HL-60 (cell line): Measurements from ENCODE around the gene AEN.
A peak's percentile ranks its signal among the peaks of the same experiment; 100 is the strongest.

Experiments used
- DNase-seq, 2 experiments: peaks; one replicate each; pipeline ENCODE4 v3.0.0-alpha.2; 2010 to 2020; ENCODE audit warnings: low read depth in 1 of 2, low spot score in 1 of 2
- H3K27ac ChIP-seq: fragments of 250-450 bp; sonication (Bioruptor Pico); replicated peaks from 2 replicates; pipeline ENCODE4 v1.5.1; 2020; ENCODE audit warnings: mild to moderate bottlenecking, moderate library complexity
- H3K27me3 ChIP-seq: fragments of 250-450 bp; sonication (Bioruptor Pico); 2 replicates; pipeline ENCODE4 v1.5.1; 2021; ENCODE audit warnings: mild to moderate bottlenecking, moderate library complexity; ENCODE audit not compliant: insufficient read depth, poor library complexity, severe bottlenecking
- H3K4me3 ChIP-seq: replicated peaks from 2 replicates; pipeline ENCODE4 v1.5.1; 2011; ENCODE audit warnings: mild to moderate bottlenecking, control low read depth, low read length; ENCODE audit not compliant: insufficient read depth
- GABPA ChIP-seq: IDR thresholded peaks from 2 replicates; pipeline ENCODE4 v1.6.1; 2012; ENCODE audit warnings: low read depth
- POLR2AphosphoS5 ChIP-seq: IDR thresholded peaks from 2 replicates; pipeline ENCODE4 v1.6.1; 2012; ENCODE audit warnings: low read depth
- SPI1 ChIP-seq: IDR thresholded peaks from 2 replicates; pipeline ENCODE4 v1.6.1; 2012; ENCODE audit warnings: low read depth, mild to moderate bottlenecking, borderline replicate concordance
- TF ChIP-seq, protein P1 (sequence below): IDR thresholded peaks from 2 replicates; pipeline ENCODE4 v1.6.1; 2012; ENCODE audit warnings: low read depth; ENCODE audit not compliant: insufficient replicate concordance
- TF ChIP-seq, protein P2 (sequence below): IDR thresholded peaks from one replicate; pipeline ENCODE4 v1.5.1; 2011; ENCODE audit warnings: low read length, control low read depth, inconsistent platforms; ENCODE audit not compliant: insufficient read depth

Gene AEN

DNA sequence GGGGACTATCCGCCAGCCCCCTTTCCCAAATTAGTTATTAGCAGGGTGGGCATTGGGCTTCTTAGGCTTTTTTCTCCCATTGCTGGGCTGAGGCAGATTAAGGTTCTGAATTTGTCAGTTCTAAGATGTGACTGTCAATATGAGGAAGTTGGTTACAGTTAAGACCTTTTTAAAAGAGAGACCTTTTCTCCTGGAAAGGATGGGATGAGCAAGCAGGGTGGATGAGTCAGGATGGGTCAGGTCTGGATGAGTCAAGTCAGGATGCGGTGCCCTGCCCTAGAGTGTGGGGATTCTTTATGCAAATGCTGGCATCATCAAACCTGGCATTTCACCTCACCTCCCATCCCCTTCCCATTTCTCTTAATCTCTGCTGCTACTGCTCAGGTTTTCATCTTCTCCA lies 1.9 kb downstream of the AEN start:
- Histone ChIP-seq H3K27ac (no peak overlapping the region), H3K4me3 (peak overlapping the region; percentile 95), H3K27me3 (no peaks in the 10 kb centered on the region)
- TF ChIP-seq GABPA, result no peak
- TF ChIP-seq, protein P1, sequence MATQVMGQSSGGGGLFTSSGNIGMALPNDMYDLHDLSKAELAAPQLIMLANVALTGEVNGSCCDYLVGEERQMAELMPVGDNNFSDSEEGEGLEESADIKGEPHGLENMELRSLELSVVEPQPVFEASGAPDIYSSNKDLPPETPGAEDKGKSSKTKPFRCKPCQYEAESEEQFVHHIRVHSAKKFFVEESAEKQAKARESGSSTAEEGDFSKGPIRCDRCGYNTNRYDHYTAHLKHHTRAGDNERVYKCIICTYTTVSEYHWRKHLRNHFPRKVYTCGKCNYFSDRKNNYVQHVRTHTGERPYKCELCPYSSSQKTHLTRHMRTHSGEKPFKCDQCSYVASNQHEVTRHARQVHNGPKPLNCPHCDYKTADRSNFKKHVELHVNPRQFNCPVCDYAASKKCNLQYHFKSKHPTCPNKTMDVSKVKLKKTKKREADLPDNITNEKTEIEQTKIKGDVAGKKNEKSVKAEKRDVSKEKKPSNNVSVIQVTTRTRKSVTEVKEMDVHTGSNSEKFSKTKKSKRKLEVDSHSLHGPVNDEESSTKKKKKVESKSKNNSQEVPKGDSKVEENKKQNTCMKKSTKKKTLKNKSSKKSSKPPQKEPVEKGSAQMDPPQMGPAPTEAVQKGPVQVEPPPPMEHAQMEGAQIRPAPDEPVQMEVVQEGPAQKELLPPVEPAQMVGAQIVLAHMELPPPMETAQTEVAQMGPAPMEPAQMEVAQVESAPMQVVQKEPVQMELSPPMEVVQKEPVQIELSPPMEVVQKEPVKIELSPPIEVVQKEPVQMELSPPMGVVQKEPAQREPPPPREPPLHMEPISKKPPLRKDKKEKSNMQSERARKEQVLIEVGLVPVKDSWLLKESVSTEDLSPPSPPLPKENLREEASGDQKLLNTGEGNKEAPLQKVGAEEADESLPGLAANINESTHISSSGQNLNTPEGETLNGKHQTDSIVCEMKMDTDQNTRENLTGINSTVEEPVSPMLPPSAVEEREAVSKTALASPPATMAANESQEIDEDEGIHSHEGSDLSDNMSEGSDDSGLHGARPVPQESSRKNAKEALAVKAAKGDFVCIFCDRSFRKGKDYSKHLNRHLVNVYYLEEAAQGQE, result no peak
- DNase-seq, result no peak

DNA sequence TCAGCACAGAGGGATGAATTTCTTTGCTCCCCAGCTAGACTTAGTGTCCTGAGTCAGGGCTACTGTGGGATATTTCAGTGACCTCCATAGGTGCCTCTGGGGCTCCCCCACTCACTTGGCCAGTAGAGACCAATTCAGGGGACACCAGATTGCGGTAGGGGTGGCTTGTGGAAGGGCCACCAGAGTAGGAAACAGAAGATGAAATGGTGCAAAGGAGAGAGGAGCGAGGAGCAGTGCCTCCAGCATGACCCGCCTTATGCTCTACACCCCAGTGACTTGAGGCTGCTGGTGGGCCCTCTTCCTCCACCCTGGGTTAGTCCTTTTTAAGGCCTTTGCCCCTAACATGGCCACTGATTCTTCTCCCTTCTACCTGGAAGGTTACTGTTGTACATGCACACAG lies 2.5 kb downstream of the AEN start:
- TF ChIP-seq, protein P1, result no peak
- TF ChIP-seq POLR2AphosphoS5, result no peak
- TF ChIP-seq, protein P2, sequence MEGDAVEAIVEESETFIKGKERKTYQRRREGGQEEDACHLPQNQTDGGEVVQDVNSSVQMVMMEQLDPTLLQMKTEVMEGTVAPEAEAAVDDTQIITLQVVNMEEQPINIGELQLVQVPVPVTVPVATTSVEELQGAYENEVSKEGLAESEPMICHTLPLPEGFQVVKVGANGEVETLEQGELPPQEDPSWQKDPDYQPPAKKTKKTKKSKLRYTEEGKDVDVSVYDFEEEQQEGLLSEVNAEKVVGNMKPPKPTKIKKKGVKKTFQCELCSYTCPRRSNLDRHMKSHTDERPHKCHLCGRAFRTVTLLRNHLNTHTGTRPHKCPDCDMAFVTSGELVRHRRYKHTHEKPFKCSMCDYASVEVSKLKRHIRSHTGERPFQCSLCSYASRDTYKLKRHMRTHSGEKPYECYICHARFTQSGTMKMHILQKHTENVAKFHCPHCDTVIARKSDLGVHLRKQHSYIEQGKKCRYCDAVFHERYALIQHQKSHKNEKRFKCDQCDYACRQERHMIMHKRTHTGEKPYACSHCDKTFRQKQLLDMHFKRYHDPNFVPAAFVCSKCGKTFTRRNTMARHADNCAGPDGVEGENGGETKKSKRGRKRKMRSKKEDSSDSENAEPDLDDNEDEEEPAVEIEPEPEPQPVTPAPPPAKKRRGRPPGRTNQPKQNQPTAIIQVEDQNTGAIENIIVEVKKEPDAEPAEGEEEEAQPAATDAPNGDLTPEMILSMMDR, result no peak
- TF ChIP-seq GABPA, result no peak
- no peak for TF ChIP-seq SPI1
- H3K27me3 ChIP-seq, result no peaks in the 10 kb centered on the region
- no peak for DNase-seq
- H3K4me3 ChIP-seq, result no peak overlapping the region
- no peak overlapping the region for H3K27ac ChIP-seq

DNA sequence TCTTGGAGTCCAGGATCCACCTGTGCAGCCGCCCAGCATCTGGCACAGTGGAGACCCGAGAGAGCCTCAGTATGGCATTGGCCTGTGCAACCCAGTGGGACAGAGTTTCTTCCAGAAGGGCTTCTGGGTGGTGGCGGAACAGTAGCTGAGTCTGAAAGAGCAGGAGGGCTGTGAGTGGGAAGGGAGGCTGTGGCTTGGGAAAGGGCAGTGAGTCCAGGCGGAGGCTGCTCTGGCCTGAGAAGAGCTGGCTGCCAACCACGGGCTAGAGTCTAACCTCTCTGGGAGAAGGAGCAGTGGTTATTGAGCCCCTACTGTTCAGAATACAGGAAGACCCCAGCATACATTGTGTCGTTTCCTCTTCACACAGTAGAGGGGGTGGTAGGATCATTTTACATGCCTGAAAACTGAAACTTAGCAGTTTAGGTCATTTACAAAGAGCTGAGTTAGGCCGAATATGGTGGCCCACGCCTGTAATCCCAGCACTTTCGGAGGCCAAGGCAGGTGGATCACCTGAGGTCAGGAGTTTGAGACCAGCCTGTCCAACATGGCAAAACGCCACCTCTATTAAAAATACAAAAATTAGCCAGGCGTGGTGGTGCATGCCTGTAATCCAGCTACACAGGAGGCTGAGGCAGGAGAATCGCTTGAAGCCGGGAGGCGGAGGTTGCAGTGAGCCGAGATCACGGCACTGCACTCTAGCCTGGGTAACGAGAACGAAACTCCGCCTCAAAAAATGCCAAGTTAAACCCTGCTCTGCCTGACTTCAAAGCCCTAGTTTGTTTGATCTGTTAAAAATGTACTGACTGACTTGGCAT lies 3.2 kb downstream of the AEN start:
- no peak for DNase-seq
- H3K27ac ChIP-seq, result no peak overlapping the region
- no peak overlapping the region for H3K4me3 ChIP-seq
- TF ChIP-seq, protein P2, result no peak
- no peak for TF ChIP-seq SPI1
- no peak for TF ChIP-seq GABPA
- no peak for TF ChIP-seq POLR2AphosphoS5
- TF ChIP-seq, protein P1, result no peak
- no peaks in the 10 kb centered on the region for H3K27me3 ChIP-seq
